GM19099 (cell line): ENCODE data around the gene CES3.

Experiments used
- POLR2A ChIP-seq: IDR thresholded peaks from 3 replicates; pipeline ENCODE4 v1.6.1; 2011; ENCODE audit warnings: low read depth; ENCODE audit not compliant: insufficient read length; ENCODE audit errors: extremely low read depth

The CES3 gene

DNA sequence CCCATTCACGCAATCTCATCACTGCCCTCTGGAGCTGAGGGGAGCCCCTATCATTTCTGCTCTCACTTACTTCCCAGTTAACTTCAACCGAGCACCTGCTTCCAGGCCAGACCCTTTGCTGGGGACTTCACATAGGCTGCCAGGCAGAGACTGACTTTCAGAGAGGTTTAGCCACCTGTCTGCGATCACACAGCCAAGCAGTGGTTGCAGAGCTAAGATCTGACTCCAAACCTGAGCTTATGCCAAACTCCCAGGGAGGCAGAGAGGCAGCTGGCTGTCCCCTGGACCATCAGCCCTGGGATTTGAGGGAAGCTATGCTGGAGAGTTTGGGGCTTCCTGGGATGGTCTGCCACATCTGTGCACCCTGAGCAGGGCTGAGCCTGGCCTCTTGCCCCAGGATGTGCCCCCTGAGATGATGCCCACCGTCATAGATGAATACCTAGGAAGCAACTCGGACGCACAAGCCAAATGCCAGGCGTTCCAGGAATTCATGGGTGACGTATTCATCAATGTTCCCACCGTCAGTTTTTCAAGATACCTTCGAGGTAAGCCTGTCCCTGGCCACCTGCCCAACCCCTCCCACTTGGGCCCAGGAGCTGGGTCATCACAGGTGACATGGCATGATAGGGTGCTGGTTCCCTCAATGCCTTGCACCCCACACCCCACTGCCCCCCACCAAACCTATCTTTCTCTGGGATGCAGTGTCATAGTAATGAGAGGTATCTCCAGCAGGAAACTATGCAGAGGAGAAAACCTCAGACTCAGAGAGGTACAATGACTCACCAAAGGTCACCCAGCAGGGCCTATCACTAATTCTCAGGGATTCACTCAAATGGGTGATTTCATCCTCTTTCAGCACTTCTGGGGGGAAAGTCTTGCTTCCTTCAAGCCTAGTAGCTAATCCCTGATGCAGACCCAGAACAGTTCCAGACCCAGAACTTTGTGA lies 10.0 kb downstream of the CES3 start:
- no peak for TF ChIP-seq POLR2A

DNA sequence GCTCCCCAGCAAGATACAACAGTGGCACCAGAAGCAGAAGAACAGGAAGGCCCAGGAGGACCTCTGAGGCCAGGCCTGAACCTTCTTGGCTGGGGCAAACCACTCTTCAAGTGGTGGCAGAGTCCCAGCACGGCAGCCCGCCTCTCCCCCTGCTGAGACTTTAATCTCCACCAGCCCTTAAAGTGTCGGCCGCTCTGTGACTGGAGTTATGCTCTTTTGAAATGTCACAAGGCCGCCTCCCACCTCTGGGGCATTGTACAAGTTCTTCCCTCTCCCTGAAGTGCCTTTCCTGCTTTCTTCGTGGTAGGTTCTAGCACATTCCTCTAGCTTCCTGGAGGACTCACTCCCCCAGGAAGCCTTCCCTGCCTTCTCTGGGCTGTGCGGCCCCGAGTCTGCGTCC lies 11.9 kb downstream of the CES3 start:
- no peak for TF ChIP-seq POLR2A

DNA sequence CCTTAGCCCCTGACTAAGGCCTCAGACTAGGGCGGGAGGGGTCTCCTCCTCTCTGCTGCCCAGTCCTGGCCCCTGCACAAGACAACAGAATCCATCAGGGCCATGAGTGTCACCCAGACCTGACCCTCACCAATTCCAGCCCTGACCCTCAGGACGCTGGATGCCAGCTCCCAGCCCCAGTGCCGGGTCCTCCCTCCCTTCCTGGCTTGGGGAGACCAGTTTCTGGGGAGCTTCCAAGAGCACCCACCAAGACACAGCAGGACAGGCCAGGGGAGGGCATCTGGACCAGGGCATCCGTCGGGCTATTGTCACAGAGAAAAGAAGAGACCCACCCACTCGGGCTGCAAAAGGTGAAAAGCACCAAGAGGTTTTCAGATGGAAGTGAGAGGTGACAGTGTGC lies 12.7 kb downstream of the CES3 start:
- no peak for TF ChIP-seq POLR2A

DNA sequence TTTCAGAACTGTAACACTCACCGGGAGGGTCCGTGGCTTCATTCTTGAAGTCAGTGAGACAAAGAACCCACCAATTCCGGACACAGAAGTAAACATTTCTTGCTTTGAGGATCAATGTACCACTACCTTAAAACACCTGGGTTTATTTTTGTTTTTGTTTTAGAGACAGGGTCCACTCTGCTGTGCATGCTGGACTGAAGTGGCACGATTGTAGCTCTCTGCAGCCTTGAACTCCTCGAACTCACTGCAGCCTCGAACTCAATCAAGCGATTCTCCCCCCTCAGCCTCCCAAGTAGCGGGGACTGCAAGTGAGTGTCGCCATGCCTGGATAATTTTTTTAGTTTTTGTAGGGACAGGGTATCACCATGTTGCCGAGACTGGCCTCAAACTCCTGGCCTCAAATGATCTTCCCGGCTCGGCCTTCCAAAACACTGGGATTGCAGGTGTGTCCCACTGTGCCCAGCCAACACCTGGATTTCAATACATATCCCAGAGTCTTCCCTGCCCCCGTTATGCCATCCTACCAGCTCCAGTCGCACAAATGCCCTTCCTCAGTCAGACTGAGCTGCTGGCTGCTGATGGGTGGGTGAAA lies 14.3 kb downstream of the CES3 start:
- TF ChIP-seq POLR2A: no peak

DNA sequence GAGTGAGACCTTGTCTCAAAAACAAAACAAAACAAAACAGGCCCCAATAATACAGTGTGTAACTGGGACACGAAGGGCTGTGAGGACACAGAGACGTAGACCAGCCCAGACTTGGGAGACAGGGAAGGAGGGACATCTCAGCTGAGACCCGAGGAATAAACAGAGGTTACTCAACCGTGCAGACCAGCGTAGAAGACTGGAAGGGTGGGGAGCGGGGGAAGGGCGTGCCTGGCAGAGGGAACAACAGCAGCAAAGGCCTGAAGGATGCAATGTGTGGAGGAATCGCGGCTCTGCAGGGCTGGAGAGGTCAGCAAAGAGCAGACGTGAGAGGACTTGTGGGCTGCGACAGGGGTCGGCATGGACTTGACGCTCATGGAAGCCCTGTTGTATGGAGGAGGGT lies 15.7 kb downstream of the CES3 start:
- no peak for TF ChIP-seq POLR2A

DNA sequence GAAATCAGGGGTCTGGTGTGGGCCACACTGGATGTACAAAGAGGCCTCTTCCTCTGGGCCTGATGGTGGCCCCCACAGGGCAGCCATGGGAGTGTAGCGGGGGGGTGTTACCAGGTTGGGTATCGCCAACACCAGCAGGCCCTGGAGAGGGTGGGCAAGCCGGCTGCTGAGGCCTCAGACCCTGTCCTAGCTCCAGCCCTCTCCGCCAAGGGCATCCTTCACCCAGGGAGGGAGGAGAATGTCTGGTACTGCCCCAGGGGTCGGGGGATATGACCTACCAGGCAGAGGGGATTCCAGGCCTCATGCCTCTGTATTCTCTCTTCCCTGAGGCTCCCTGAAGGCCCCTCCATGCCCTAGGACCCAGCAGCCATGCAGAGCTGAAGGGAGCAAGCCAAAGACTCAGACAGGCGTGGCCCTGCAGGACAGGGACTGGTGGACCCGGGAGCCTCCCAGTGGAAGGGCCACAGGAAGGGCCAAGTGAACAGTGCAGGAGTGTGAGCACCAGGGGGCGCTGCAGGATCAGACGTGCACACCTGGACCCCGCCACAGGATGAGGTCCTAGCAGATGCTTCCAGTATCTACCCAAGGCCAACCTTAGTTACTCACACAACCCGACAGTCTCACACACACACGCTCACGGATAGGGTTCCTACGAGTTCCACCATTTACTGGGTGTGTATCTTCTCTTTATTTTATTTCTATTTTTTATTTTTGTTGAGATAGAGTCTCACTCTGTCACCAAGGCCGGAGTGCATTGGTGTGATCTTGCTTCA lies 16.5 kb downstream of the CES3 start:
- no peak for TF ChIP-seq POLR2A

DNA sequence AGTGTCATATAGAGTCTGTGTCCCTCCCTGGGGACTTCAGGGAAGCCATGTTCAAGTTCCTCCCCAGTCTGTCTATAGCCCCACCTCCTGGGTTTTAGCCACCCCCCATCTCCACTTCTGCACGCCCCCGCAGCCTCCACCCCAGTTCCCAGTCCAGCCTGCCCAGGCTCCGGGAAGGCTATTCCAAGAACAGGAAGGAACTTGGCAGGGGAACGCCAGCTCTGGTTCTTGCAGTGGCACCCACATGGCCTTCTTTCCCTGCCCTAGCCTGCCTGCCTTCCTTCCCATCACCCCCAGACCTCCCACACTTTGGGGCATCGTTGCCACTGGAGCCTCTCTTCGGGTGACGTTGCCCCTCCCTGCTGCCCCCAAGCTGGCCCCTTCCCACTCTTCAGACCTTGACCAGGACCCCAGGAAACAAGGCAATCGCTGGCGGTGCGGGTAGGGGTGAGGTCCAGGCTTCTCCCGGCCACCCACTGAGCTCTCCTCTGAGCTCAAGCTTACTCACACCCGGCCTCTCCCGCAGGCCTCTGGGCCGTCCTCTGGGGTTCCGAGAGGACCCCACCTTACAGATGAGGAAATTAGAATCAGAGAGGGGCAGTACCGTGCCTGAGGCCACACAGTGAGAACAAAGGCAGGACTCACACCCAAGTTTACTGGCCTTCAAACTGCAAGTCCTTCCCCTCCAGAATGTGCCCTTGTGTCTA lies 18.1 kb downstream of the CES3 start:
- TF ChIP-seq POLR2A: no peak

DNA sequence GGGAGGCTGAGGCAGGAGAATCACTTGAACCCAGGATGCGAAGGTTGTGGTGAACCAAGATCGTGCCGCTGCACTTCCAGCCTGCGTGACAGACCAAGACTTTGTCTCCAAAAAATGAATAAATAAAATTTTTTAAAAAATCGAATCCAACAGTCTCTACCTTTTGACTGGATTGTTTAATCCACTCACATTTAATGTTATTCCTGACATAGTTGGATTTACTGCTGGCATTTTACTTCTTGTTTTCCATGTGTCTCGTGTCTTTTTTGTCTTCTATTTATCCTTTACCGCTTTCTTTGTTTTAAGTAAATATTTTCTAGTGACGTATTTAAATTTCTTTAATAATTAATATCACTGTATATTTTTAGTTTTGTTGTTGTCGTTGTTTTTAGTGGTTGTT lies 22.0 kb downstream of the CES3 start:
- no peak for TF ChIP-seq POLR2A

DNA sequence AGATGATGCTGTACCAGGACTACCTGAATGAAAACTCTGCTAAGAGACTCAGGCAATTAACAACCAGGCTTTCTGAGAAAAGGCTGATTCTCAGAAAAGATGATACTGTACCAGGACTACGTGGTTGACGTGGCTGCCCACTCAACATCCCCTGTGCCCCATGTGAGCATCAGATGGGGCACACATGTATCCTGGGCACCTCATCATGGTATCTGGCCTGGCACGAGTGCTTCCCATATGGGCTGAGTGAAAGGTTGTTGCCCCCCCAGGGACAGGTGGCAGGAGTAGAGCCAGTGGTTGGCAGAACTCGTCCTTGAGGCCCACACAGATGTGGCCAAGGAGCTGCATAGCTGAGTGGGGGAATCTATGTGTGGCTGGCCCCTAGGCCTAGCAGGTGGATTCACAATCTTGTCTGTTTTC lies 23.8 kb downstream of the CES3 start:
- TF ChIP-seq POLR2A: no peak

DNA sequence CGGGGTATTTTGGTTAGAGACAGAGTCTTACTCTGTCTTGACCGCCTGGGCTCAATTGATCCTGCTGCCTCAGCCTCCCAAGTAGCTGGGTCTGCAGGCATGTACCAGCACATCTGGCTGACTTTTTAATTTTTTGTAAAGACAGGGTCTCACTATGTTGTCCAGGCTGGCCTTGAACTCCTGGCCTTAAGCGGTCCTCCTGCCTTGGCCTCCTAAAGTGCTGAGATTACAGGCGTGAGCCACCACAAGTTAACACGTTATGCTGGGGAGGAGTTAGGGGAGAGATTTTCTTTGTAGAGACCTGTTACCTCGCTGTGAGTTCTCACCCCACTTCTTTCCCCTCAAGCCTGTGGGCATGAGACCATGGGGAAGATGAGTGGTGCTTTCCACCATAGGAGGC lies 25.5 kb downstream of the CES3 start:
- no peak for TF ChIP-seq POLR2A

DNA sequence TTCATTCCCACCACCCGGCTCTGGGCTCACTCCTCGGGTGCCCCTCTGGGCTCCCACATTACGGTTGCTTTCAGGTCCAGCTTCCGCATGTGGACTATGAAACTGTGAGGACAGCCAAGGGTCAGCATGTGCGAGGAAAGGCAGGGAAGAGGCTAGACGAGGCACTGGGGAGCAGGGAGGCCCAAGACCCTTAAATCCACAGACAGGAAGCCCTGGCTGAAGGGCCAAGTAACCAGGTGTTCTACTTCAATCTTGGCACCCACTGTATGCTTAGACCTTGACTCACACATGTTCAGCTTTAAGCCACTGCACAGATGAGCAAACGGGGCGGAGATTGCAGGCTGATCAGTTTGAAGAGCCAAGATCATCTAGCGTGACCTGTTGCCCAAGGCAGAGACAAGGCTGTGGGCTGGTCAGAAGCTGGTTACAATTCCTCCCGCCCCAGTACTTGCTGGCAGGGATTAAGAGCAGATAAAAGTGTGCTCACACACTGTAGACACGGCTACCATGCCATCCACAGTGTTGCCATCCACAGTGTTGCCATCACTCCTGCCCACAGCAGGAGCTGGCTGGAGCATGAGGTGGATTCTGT lies 27.2 kb downstream of the CES3 start, which contains the start of gene CES4A:
Gene CES4A (plus strand): TSS at position 393 of the 592 bp plus-strand sequence. CDS start 184 bp downstream, at position 577.
- no peak for TF ChIP-seq POLR2A

DNA sequence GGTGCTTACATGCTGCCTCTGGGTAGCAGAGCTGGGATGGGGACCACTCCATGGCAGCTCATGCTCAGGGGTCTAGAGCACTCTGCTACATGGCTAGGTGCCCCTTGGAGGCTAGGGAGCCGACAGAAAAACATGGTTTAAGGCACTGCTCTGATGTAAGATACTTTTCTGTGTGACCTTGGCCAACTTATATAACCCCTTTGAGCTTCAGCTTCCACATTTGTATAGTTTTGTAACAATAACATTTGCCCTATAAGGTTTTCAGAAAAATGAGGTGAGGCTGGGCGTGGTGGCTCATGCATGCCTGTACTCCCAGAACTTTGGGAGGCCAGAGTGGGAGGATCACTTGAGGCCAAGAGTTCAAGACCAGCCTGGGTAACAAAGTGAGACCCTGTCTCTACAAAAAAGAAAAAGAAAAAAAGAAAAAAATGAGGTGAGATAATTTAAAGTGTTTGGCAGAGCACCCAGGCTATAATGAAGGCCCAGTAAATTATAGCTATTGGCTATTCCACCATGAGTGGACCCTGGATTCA lies 30.5 kb downstream of the CES3 start:
- TF ChIP-seq POLR2A: no peak

DNA sequence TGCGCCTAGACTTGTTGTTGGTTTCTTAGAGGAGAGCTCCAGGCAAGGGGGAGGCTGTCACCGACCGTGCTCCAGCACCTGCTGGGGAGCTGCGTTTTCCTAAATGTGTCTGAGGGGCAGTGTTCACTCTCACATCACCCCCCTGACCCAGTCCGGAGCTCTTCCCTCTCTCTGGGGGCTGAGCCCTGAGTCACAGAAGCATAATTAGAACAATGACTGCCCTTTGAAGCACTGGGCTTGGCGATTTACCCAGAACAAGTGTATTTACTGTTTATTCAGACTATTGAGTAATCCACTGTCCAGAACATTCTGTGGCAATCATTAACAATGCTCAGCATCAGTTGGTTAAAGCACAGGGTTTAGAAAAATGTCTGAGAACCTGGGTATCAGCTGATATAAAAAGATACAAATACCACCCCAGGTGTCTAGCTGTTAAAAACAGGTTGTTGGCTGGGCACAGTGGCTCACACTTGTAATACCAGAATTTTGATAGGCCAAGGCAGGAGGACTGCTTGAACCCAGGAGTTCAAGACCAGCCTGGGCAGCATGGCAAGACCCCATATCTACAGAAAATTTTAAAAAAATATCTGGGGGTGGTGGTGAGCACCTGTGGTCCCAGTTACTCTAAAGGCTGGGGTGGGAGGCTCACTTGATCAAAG lies 35.4 kb downstream of the CES3 start:
- TF ChIP-seq POLR2A: no peak

DNA sequence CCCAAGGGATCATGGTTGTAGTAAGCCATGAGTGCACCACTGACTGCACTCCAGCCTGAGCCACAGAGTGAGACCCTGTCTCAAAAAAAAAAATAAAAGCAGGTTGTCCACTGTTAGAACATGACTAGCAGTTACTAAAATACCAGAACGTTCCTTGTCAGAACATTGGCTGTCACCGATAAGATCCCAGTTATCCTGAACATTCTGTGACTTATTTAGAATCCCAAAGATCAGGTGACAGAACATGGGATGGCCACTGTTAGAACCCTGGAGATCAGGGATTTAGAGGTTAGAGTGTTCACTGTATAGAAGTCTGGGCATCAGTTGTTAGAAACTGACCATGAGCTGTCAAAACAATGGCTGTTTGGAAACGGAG lies 35.9 kb downstream of the CES3 start:
- TF ChIP-seq POLR2A: no peak
